GM12873 (cell line): ENCODE results near the gene BMF.

Experiments used
- CTCF ChIP-seq: IDR thresholded peaks from 2 replicates; pipeline ENCODE4 v1.5.1; 2012; ENCODE audit warnings: low read depth, mild to moderate bottlenecking, moderate library complexity, low read length, control low read depth; ENCODE audit not compliant: insufficient read depth; ENCODE audit errors: missing control alignments

The BMF gene

GRCh38 chr15:40054855-40055575, 53.7 kb downstream of the BMF start:
- TF ChIP-seq CTCF = no peak

GRCh38 chr15:40054605-40054854, 54.1 kb downstream of the BMF start:
- no peak for TF ChIP-seq CTCF

GRCh38 chr15:40053831-40054604, 54.7 kb downstream of the BMF start:
- TF ChIP-seq CTCF = no peak

GRCh38 chr15:40053079-40053830, 55.4 kb downstream of the BMF start:
- TF ChIP-seq CTCF = peak; percentile 26

GRCh38 chr15:40052604-40053003, 56.1 kb downstream of the BMF start:
- no peak for TF ChIP-seq CTCF

- TF ChIP-seq CTCF = no peak
Measured at GRCh38 chr15:40051616-40052415, 56.9 kb downstream of the BMF start.

GRCh38 chr15:40050788-40051470, 57.8 kb downstream of the BMF start:
- TF ChIP-seq CTCF = no peak
